Activated T-helper 2 cell treated with anti-CD3 and anti-CD28 coated beads, Interferon-gamma antibody, Interleukin-2, Interleukin-4, amounts not matched to agents 10 μg/mL and 5 μg/mL and 100 μg/mL, durations not matched to agents 14 hours and 24 hours and 36 hours (primary cell): Measurements from ENCODE around the gene WNT10A. TPM values are rescaled to one million over a fixed set of nuclear protein-coding genes. Genes with fewer than 3 reads are reported as not detected.

Source experiments
- DNase-seq: peaks from one replicate; pipeline ENCODE4 v3.0.0; 2021; ENCODE audit warnings: low spot score
- H3K27ac Mint-ChIP-seq: one replicate; pipeline ENCODE4 v1.8.0; 2021; ENCODE audit warnings: mixed read lengths
- H3K27me3 Mint-ChIP-seq: one replicate; pipeline ENCODE4 v1.8.0; 2021; ENCODE audit warnings: low read depth, mixed read lengths
- H3K36me3 Mint-ChIP-seq: one replicate; pipeline ENCODE4 v1.8.0; 2021; ENCODE audit warnings: low read depth, mixed read lengths
- H3K4me1 Mint-ChIP-seq: one replicate; pipeline ENCODE4 v1.8.0; 2021; ENCODE audit warnings: low read depth, mixed read lengths
- H3K4me3 Mint-ChIP-seq: one replicate; pipeline ENCODE4 v1.8.0; 2021; ENCODE audit warnings: low read depth, mild to moderate bottlenecking, moderate library complexity, mixed read lengths
- H3K9me3 Mint-ChIP-seq: one replicate; pipeline ENCODE4 v1.8.0; 2021; ENCODE audit warnings: mixed read lengths
- intact Hi-C: fragments of 100-400 bp; cut with micrococcal nuclease; formaldehyde crosslinking; loops from one replicate; pipeline ENCODE4 v1.15.1; 2023
- total RNA-seq: library from RNA; stranded (reverse); gene quantifications from 2 replicates; pipeline ENCODE4 v1.2.3, GENCODE V29; 2022

Gene WNT10A
- total RNA-seq, 1 donor from 2014 or later, result 0.59 TPM

GRCh38 chr2:218859988-218860831 lies 20.4 kb upstream of the WNT10A start:
- no peak for DNase-seq
- Mint-ChIP-seq H3K4me3 (peak overlapping the region; percentile 11), H3K4me1 (peaks cover 14% of the 10 kb centered on the region), H3K36me3 (no peaks in the 10 kb centered on the region), H3K27me3 (peaks cover 74% of the 10 kb centered on the region), H3K9me3 (no peaks in the 10 kb centered on the region), H3K27ac (no peak overlapping the region)
- intact Hi-C loops, result no loop called here

GRCh38 chr2:218860950-218861381 lies 19.7 kb upstream of the WNT10A start:
- peaks cover 13% of the 10 kb centered on the region for H3K4me1 Mint-ChIP-seq
- H3K27me3 Mint-ChIP-seq, result peaks cover 70% of the 10 kb centered on the region
- intact Hi-C loops, result no loop called here
- no peak overlapping the region for H3K27ac Mint-ChIP-seq
- no peak for DNase-seq
- no peaks in the 10 kb centered on the region for H3K36me3 Mint-ChIP-seq
- H3K9me3 Mint-ChIP-seq, result no peaks in the 10 kb centered on the region
- no peak overlapping the region for H3K4me3 Mint-ChIP-seq

- no peak for DNase-seq
- Mint-ChIP-seq H3K4me1 (peaks cover 8% of the 10 kb centered on the region), H3K9me3 (no peaks in the 10 kb centered on the region), H3K4me3 (no peak overlapping the region), H3K27me3 (peaks cover 66% of the 10 kb centered on the region), H3K27ac (no peak overlapping the region), H3K36me3 (no peaks in the 10 kb centered on the region)
- intact Hi-C loops, result no loop called here
Measured at GRCh38 chr2:218861645-218862318, 18.9 kb upstream of the WNT10A start.

GRCh38 chr2:218863021-218863520 lies 17.6 kb upstream of the WNT10A start:
- Mint-ChIP-seq H3K4me1 (peaks cover 7% of the 10 kb centered on the region), H3K36me3 (no peaks in the 10 kb centered on the region), H3K27ac (no peak overlapping the region), H3K4me3 (no peak overlapping the region), H3K9me3 (no peaks in the 10 kb centered on the region), H3K27me3 (peaks cover 67% of the 10 kb centered on the region)
- intact Hi-C loops, result no loop called here
- DNase-seq, result no peak

DNA sequence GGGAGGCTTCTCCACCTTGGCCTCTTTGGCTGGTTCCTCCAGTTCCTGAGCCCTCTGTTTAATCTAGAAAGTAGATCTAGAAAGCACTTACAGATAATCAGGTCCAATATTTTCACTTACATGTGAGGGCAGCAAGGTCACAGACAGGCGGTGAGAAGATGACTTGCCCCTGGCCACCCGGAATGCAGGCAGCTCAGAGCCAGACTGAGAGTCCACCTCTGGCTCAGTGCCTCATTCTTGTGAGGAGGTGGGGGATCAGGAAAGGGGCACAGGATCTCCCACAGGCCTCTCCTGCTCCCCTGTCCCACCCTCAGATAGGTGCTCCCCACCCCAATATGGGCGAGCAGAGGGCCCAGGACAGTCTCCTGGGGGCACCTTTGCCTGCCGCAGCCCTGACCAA lies 15.3 kb upstream of the WNT10A start:
- intact Hi-C loops, result no loop called here
- H3K4me3 Mint-ChIP-seq, result no peak overlapping the region

DNA sequence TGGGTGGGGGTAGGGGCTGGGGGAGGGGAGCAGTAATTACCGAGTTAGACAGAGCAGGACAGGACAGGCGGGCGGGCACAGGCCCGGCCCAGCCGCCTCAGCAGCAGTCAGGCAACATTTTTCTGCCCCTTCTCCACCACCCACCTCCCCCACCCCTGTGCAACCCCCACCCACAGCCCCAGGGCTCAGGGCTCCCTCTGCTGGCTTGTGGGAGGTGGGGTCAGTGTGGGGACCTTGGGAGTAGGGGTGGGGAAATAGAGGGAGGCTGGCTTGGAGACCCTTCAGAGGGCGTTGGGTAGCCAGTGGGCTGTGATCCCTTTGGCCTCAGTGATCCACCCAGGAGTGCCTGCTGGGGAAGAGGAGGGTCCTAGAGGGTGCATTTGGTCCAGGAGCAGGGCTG lies 14.7 kb upstream of the WNT10A start:
- no peaks in the 10 kb centered on the region for H3K36me3 Mint-ChIP-seq
- peaks cover under 1% of the 10 kb centered on the region for H3K4me1 Mint-ChIP-seq
- H3K27me3 Mint-ChIP-seq, result peaks cover 72% of the 10 kb centered on the region
- intact Hi-C loops, result no loop called here
- H3K9me3 Mint-ChIP-seq, result no peaks in the 10 kb centered on the region
- DNase-seq, result no peak
- H3K4me3 Mint-ChIP-seq, result no peak overlapping the region
- no peak overlapping the region for H3K27ac Mint-ChIP-seq

More for the DNA sequence above, 15.3 kb upstream of the WNT10A start:
- Mint-ChIP-seq H3K27me3 (peaks cover 72% of the 10 kb centered on the region), H3K9me3 (no peaks in the 10 kb centered on the region), H3K36me3 (no peaks in the 10 kb centered on the region), H3K4me1 (peaks cover 3% of the 10 kb centered on the region), H3K27ac (no peak overlapping the region)
- no peak for DNase-seq

DNA sequence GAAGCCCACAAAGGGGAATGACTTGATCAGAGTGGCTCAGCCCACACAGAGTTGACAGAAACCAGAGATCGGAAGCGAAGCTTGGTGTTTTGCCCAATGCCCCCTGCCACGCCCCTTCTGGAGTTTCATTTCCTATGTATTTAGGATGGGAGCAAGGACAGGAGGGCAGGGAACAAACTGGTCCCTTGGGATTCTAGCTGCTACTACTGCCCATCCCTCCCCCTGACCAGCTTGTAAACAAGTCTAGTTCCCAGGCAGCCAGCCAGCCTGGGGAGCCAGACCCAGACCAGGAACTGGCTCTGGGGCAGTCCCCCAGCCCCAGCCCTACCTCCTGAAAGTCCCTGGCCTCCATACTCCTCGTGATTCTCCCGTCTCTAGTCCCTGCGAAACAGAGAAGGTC lies 12.8 kb upstream of the WNT10A start:
- H3K36me3 Mint-ChIP-seq, result no peaks in the 10 kb centered on the region
- no peak overlapping the region for H3K4me3 Mint-ChIP-seq
- H3K4me1 Mint-ChIP-seq, result peaks cover 4% of the 10 kb centered on the region
- DNase-seq, result no peak
- H3K27me3 Mint-ChIP-seq, result peaks cover 72% of the 10 kb centered on the region
- H3K9me3 Mint-ChIP-seq, result no peaks in the 10 kb centered on the region
- intact Hi-C loops, result no loop called here
- no peak overlapping the region for H3K27ac Mint-ChIP-seq

- H3K4me3 Mint-ChIP-seq, result no peak overlapping the region
- DNase-seq, result no peak
- intact Hi-C loops, result no loop called here
- peaks cover 4% of the 10 kb centered on the region for H3K4me1 Mint-ChIP-seq
- H3K36me3 Mint-ChIP-seq, result no peaks in the 10 kb centered on the region
- H3K27me3 Mint-ChIP-seq, result peaks cover 67% of the 10 kb centered on the region
- H3K9me3 Mint-ChIP-seq, result no peaks in the 10 kb centered on the region
- H3K27ac Mint-ChIP-seq, result no peak overlapping the region
Measured at GRCh38 chr2:218869064-218869463, 11.6 kb upstream of the WNT10A start.

DNA sequence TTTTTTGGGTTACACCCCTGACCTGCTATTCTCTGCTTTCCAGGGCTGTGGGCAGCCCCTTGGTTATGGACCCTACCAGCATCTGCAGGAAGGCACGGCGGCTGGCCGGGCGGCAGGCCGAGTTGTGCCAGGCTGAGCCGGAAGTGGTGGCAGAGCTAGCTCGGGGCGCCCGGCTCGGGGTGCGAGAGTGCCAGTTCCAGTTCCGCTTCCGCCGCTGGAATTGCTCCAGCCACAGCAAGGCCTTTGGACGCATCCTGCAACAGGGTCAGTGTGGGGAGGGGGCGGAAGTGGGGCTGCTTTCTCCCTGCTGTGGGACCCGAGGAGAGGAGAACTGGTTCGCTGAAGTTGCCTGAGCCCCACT lies 9.7 kb upstream of the WNT10A start:
- H3K27me3 Mint-ChIP-seq, result peaks cover 74% of the 10 kb centered on the region
- H3K9me3 Mint-ChIP-seq, result no peaks in the 10 kb centered on the region
- H3K27ac Mint-ChIP-seq, result no peak overlapping the region
- H3K4me1 Mint-ChIP-seq, result peaks cover 4% of the 10 kb centered on the region
- H3K36me3 Mint-ChIP-seq, result no peaks in the 10 kb centered on the region
- intact Hi-C loops, result loop anchor here (5.0 kb wide), 1 partner anchor 191 kb away; the partner anchor contains the start of gene IHH
- no peak for DNase-seq
- no peak overlapping the region for H3K4me3 Mint-ChIP-seq

GRCh38 chr2:218871345-218872302 lies 9.0 kb upstream of the WNT10A start:
- Mint-ChIP-seq H3K4me3 (peak overlapping the region; percentile 28), H3K9me3 (no peaks in the 10 kb centered on the region), H3K4me1 (peaks cover 4% of the 10 kb centered on the region), H3K36me3 (no peaks in the 10 kb centered on the region), H3K27ac (no peak overlapping the region), H3K27me3 (peaks cover 76% of the 10 kb centered on the region)
- intact Hi-C loops, result loop anchor here (5.0 kb wide), 1 partner anchor 191 kb away; the partner anchor contains the start of gene IHH
- DNase-seq, result no peak

GRCh38 chr2:218872645-218873358 lies 7.8 kb upstream of the WNT10A start:
- Mint-ChIP-seq H3K36me3 (no peaks in the 10 kb centered on the region), H3K27me3 (peaks cover 75% of the 10 kb centered on the region), H3K4me1 (peaks cover 6% of the 10 kb centered on the region), H3K9me3 (no peaks in the 10 kb centered on the region), H3K4me3 (no peak overlapping the region), H3K27ac (no peak overlapping the region)
- intact Hi-C loops, result loop anchor here (5.0 kb wide), 1 partner anchor 189 kb away; the partner anchor contains the start of gene IHH
- DNase-seq, result no peak
